ENCODE measurements around the gene NKPD1. TPM values are rescaled to one million over a fixed set of nuclear protein-coding genes. Genes with fewer than 3 reads are reported as not detected.

The NKPD1 gene
- total and polyA plus RNA-seq, 9 of the 15 experiments (the other 6 are each of a cell fraction or from before 2014, with no cell fraction given), result 0.03 to 0.09 (median 0.04) TPM; not detected in 5

- TF ChIP-seq ARID4B (CRISPR knock-in tag; IDR thresholded peaks at IDR 0.05), result peak; percentile 45; the same call in 1 of the 2 replicates
- TF ChIP-seq MYC (IDR thresholded peaks at IDR 0.05; ENCODE audit: low read depth, low read length), result peak; percentile 63; the same call in 1 of the 2 replicates
- no peak for TF ChIP-seq MYC (CRISPR knock-in tag; IDR thresholded peaks at IDR 0.05; ENCODE audit: borderline replicate concordance, low read depth)
- TF ChIP-seq CCAR2 (IDR thresholded peaks at IDR 0.05; ENCODE audit: low read depth, low read length), result no peak
- no peak for TF ChIP-seq ZNF23 (CRISPR knock-in tag; IDR thresholded peaks at IDR 0.05)
- no peak for TF ChIP-seq MYNN (IDR thresholded peaks at IDR 0.05)
- no peak for TF ChIP-seq MYNN (CRISPR knock-in tag; IDR thresholded peaks at IDR 0.05)
- peak; percentile 86 for TF ChIP-seq JUN (IDR thresholded peaks at IDR 0.05; ENCODE audit: borderline replicate concordance, low read depth, low read length)
- no peak for TF ChIP-seq JUN (CRISPR knock-in tag; IDR thresholded peaks at IDR 0.05; ENCODE audit: borderline replicate concordance)
- peak; percentile 76 for TF ChIP-seq SMARCA4 (IDR thresholded peaks at IDR 0.05)
- TF ChIP-seq BCOR (IDR thresholded peaks at IDR 0.05), result peak; percentile 81
- TF ChIP-seq BRD9 (IDR thresholded peaks at IDR 0.05; ENCODE audit: low read depth, partially characterized antibody), result no peak
- TF ChIP-seq SRF (CRISPR knock-in tag; IDR thresholded peaks at IDR 0.05), result no peak
- TF ChIP-seq TRIM28 (IDR thresholded peaks at IDR 0.05), result 0 out of 2 replicates have a peak, but pooled peaks have one; percentile 25
- TF ChIP-seq E2F4 (CRISPR knock-in tag; IDR thresholded peaks at IDR 0.05; ENCODE audit: low read depth), result no peak
- TF ChIP-seq HDAC8 (tag; IDR thresholded peaks at IDR 0.05), result no peak
- no peak for TF ChIP-seq TARDBP (IDR thresholded peaks at IDR 0.05)
- no peak for TF ChIP-seq IRF9 (tag; IDR thresholded peaks at IDR 0.05)
- peak; percentile 87 for TF ChIP-seq SMARCE1 (IDR thresholded peaks at IDR 0.05)
- TF ChIP-seq, protein P1, sequence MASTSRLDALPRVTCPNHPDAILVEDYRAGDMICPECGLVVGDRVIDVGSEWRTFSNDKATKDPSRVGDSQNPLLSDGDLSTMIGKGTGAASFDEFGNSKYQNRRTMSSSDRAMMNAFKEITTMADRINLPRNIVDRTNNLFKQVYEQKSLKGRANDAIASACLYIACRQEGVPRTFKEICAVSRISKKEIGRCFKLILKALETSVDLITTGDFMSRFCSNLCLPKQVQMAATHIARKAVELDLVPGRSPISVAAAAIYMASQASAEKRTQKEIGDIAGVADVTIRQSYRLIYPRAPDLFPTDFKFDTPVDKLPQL (IDR thresholded peaks at IDR 0.05; ENCODE audit: extremely low read depth, insufficient read length), result no peak
- TF ChIP-seq ZZZ3 (IDR thresholded peaks at IDR 0.05), result no peak
- TF ChIP-seq CTBP1 (IDR thresholded peaks at IDR 0.05; ENCODE audit: borderline replicate concordance), result peak; percentile 25; the same call in 1 of the 2 replicates
- TF ChIP-seq HSF4 (CRISPR knock-in tag; IDR thresholded peaks at IDR 0.05; ENCODE audit: borderline replicate concordance), result no peak
- TF ChIP-seq MEF2A (IDR thresholded peaks at IDR 0.05; ENCODE audit: control insufficient read depth, low read depth, low read length), result no peak
Observed at GRCh38 chr19:45154064-45154827, 6.5 kb downstream of the NKPD1 start (continued).

Data from K562 (cell line).